Prostate gland (tissue), 2 donors: Measurements from ENCODE around the gene SMIM3. TPM values are rescaled to one million over a fixed set of nuclear protein-coding genes. Genes with fewer than 3 reads are reported as not detected.

Source experiments
- DNase-seq: peaks from one replicate; pipeline ENCODE4 v3.0.0-alpha.2; 2019; ENCODE audit warnings: low spot score
- H3K27ac ChIP-seq, 2 donors: fragments of 200-600 bp; sonication (generic); 2 replicates each; pipeline ENCODE4 v1.5.1; 2017 to 2019
- H3K27me3 ChIP-seq: fragments of 200-600 bp; sonication (generic); replicated peaks from 2 replicates; pipeline ENCODE4 v1.5.1; 2019; ENCODE audit not compliant: insufficient read depth
- H3K36me3 ChIP-seq, 2 donors: fragments of 200-600 bp; sonication (generic); 1 replicate in 1 of 2; 2 replicates in 1 of 2; pipeline versions ENCODE4 v1.5.1 to v1.8.1; 2017 to 2019
- H3K4me1 ChIP-seq: fragments of 200-600 bp; sonication (generic); replicated peaks from 2 replicates; pipeline ENCODE4 v1.5.1; 2019
- H3K4me3 ChIP-seq, 2 donors: fragments of 200-600 bp; sonication (generic); 2 replicates each; pipeline ENCODE4 v1.5.1; 2017 to 2019
- H3K9me3 ChIP-seq: fragments of 200-600 bp; sonication (generic); 2 replicates; pipeline ENCODE4 v1.5.1; 2017
- CTCF ChIP-seq, 4 experiments: fragments of 200-600 bp in 2 of 4; fragments of 450-650 bp in 2 of 4; sonication (generic) in 2 of 4; IDR thresholded peaks; 1 replicate in 3 of 4; 2 replicates in 1 of 4; pipeline ENCODE4 v1.5.1; 2016 to 2019; ENCODE audit warnings: antibody characterized with exemption in 4 of 4, mild to moderate bottlenecking in 2 of 4, moderate library complexity in 2 of 4
- POLR2A ChIP-seq: fragments of 450-650 bp; IDR thresholded peaks from one replicate; pipeline ENCODE4 v1.6.1; 2016; ENCODE audit warnings: antibody characterized with exemption, mild to moderate bottlenecking
- POLR2AphosphoS5 ChIP-seq: sonication (generic); formaldehyde crosslinking; IDR thresholded peaks from one replicate; pipeline ENCODE4 v1.6.1; 2017; ENCODE audit warnings: antibody characterized with exemption
- WGBS: methylation state at CpG from one replicate; pipeline ENCODE4 v1.1.5; 2018; 5-methylcytosine and 5-hydroxymethylcytosine counted together
- intact Hi-C: fragments of 100-400 bp; cut with DNase I; formaldehyde crosslinking; loops from one replicate; pipeline ENCODE4 v1.14.2; 2022
- total RNA-seq, 2 donors: library from RNA; depleted of rRNA; stranded (reverse); fragments of >200 nt; gene quantifications; one replicate each; pipeline ENCODE4 v1.1.0, GENCODE V29; 2016

SMIM3 gene
- total RNA-seq, 2 donors from 2014 or later = 21.2 to 26.5 TPM

DNA sequence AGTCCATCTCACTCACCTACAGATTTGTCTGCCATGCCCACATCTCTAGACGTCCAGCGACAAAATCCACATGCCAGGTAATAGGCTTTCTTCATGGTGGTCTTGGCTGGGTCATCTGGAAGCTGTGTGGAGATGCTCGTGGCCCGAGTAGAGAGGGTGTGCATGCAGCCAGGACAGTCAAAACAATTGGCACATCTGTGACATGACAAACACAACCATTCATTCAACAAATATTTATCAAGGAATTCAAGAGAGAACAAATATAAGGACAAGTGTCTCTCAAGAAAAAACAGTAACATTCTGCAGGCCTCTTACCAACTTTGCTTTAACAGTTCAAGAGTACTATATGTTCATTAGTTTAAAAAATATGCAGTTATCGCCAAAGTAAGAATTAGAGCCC is 25.1 kb upstream of the SMIM3 start:
- TF ChIP-seq POLR2AphosphoS5 (no peak), CTCF (IDR thresholded peaks at IDR 0.05) (no peak), POLR2A (no peak)
- Histone ChIP-seq H3K4me1 (peaks cover 10% of the 10 kb centered on the region), H3K36me3 (no peaks in the 10 kb centered on the region), H3K9me3 (no peaks in the 10 kb centered on the region), H3K4me3 (no peak overlapping the region), H3K27ac (peak overlapping the region; percentile 23 to 62), H3K27me3 (no peaks in the 10 kb centered on the region)
- intact Hi-C loops = no loop called here
- no peak for DNase-seq
- WGBS = 71% methylated on average over 5 of the region's 5 CpGs

GRCh38 chr5:150753863-150754262 is 24.7 kb upstream of the SMIM3 start:
- peak overlapping the region; percentile 23 to 62 for H3K27ac ChIP-seq
- H3K36me3 ChIP-seq = no peaks in the 10 kb centered on the region
- DNase-seq = peak; percentile 23
- intact Hi-C loops = no loop called here
- 48% methylated on average over 1 of the region's 1 CpG for WGBS
- H3K4me3 ChIP-seq = no peak overlapping the region
- no peaks in the 10 kb centered on the region for H3K9me3 ChIP-seq
- TF ChIP-seq POLR2A = no peak
- TF ChIP-seq CTCF (IDR thresholded peaks at IDR 0.05) = no peak
- no peak for TF ChIP-seq POLR2AphosphoS5
- peaks cover 10% of the 10 kb centered on the region for H3K4me1 ChIP-seq
- H3K27me3 ChIP-seq = no peaks in the 10 kb centered on the region

DNA sequence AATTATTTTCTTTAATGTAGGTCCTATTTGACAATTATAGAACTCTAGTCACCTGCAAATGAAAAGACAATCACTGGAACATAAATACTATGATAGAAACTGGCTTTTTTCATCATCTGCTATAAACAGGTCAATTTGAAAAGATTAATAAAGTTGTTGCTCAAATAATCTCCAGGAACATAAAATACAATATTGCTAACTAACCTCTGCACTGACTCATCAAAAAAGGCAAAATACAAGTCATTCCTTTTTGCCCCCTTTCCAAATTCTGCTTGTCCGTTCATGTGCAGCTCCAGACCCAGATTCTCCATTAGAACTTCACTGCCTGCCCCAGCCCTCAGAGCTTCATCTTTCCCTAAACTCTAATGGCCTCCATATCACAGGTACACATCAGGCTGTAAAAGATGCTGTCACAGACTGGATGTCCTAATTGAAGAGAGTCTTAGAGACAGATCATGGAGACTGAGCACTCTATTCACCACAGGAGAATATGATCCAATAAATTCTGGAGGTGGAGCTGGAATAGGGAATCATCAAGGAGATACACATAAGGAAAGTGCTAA is 21.4 kb upstream of the SMIM3 start:
- DNase-seq = no peak
- Histone ChIP-seq H3K27ac (peak overlapping the region; percentile 98), H3K9me3 (no peaks in the 10 kb centered on the region), H3K27me3 (no peaks in the 10 kb centered on the region), H3K36me3 (no peaks in the 10 kb centered on the region), H3K4me3 (peak overlapping the region in 1 of 2 donors; percentile 76), H3K4me1 (peaks cover 10% of the 10 kb centered on the region)
- WGBS = 70% methylated on average over 1 of the region's 1 CpG
- TF ChIP-seq POLR2A = no peak
- TF ChIP-seq POLR2AphosphoS5 = no peak
- TF ChIP-seq CTCF (IDR thresholded peaks at IDR 0.05) = no peak
- intact Hi-C loops = no loop called here

GRCh38 chr5:150758203-150758530 is 20.4 kb upstream of the SMIM3 start:
- Histone ChIP-seq H3K27me3 (no peaks in the 10 kb centered on the region), H3K27ac (peak overlapping the region; percentile 98), H3K9me3 (no peaks in the 10 kb centered on the region), H3K4me1 (peaks cover 10% of the 10 kb centered on the region), H3K4me3 (peak overlapping the region; percentile 63 to 76), H3K36me3 (no peaks in the 10 kb centered on the region)
- DNase-seq = no peak
- intact Hi-C loops = loop anchor here (2.0 kb wide), 1 partner anchor 21 kb away; the partner anchor contains the start of gene SMIM3
- 1% methylated on average over 12 of the region's 12 CpGs for WGBS
- TF ChIP-seq CTCF (IDR thresholded peaks at IDR 0.05) (no peak), POLR2AphosphoS5 (no peak), POLR2A (no peak)

- peak; percentile 80 for TF ChIP-seq POLR2AphosphoS5
- TF ChIP-seq CTCF (IDR thresholded peaks at IDR 0.05) = peak in 2 of 4 experiments; percentile 23 to 33
- TF ChIP-seq POLR2A = peak; percentile 51
- Histone ChIP-seq H3K9me3 (no peaks in the 10 kb centered on the region), H3K4me3 (peak within 1 kb of the TSS; percentile 63 to 76), H3K36me3 (no peaks in the 10 kb centered on the region), H3K27me3 (no peaks in the 10 kb centered on the region), H3K4me1 (peaks cover 10% of the 10 kb centered on the region), H3K27ac (peak within 1 kb of the TSS; percentile 98)
- intact Hi-C loops = loop anchor here (2.0 kb wide), 1 partner anchor 20 kb away; the partner anchor contains the start of gene SMIM3
- DNase-seq = peak; percentile 98
- WGBS = 1% methylated on average over 51 of the region's 51 CpGs
These were observed 19.8 kb upstream of the SMIM3 start, which contains the start of gene DCTN4 for GRCh38 chr5:150758531-150759333. Gene DCTN4 (minus strand): TSS chr5:150759017. CDS start chr5:150758993, 24 bp downstream.
